Astrocyte of the cerebellum (primary cell): ENCODE results near the gene DEPP1.
A peak's percentile ranks its signal among the peaks of the same experiment; 100 is the strongest.

Experiments
- DNase-seq: peaks from one replicate; pipeline ENCODE4 v3.0.0-alpha.2; 2011; ENCODE audit warnings: low read depth
- H3K4me3 ChIP-seq: 2 replicates; pipeline ENCODE4 v1.5.1; 2011; ENCODE audit warnings: mild to moderate bottlenecking, low read depth, low read length, moderate library complexity
- in situ Hi-C: cut with HindIII; loops from 2 replicates; pipeline ENCODE4 v1.10.0; 2017; ENCODE audit warnings: low sequenced_read_pairs
- TF ChIP-seq, protein P1 (sequence below): IDR thresholded peaks from 2 replicates; pipeline ENCODE4 v1.5.1; 2012; ENCODE audit warnings: low read length, low read depth, moderate library complexity, mild to moderate bottlenecking; ENCODE audit errors: missing control alignments

DEPP1 gene

DNA sequence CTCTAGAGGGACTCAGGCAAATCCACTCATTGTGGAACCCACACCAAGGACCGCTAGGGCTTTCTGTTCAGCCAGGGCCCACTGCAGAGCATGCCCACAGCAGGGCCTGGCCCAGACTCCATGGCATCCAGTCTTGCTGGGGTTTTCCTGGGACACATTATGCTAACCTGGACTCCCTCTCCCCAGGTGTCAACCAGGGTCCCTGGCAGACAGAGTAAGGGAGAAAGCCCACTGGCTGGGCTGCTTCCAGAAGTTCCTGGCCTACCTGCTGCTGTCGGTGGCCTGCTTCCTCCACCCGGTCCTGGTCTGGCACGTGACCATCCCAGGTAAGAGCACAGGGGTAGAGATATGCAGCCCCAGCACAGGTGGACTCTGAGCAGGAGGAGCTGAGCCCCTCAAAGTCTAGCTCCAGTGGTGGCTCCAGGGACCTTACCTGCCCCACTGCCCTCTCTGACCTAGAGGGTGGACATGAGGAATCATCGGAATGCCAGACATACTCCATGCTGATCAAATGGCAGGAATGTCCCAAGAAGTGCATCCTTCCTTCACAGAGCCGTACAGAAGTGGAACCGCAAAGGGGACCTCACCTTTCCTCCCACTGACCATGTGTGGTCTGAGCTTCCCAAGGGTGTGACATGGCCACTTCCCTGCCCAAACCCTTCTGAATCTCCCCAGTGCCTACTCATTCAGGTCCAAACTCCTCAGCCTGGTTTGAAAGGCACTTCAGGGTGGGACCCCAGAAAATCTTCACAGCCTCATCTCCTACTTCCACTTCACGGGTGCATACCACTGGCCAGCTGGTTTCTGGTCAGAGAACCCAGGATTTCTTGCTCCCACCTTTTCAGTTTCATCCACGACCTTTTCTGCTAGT, 44.9 kb downstream of the DEPP1 start:
- TF ChIP-seq, protein P1, sequence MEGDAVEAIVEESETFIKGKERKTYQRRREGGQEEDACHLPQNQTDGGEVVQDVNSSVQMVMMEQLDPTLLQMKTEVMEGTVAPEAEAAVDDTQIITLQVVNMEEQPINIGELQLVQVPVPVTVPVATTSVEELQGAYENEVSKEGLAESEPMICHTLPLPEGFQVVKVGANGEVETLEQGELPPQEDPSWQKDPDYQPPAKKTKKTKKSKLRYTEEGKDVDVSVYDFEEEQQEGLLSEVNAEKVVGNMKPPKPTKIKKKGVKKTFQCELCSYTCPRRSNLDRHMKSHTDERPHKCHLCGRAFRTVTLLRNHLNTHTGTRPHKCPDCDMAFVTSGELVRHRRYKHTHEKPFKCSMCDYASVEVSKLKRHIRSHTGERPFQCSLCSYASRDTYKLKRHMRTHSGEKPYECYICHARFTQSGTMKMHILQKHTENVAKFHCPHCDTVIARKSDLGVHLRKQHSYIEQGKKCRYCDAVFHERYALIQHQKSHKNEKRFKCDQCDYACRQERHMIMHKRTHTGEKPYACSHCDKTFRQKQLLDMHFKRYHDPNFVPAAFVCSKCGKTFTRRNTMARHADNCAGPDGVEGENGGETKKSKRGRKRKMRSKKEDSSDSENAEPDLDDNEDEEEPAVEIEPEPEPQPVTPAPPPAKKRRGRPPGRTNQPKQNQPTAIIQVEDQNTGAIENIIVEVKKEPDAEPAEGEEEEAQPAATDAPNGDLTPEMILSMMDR, result no peak
- no peak overlapping the region for H3K4me3 ChIP-seq
- no peak for DNase-seq
- in situ Hi-C loops, result no loop called here

DNA sequence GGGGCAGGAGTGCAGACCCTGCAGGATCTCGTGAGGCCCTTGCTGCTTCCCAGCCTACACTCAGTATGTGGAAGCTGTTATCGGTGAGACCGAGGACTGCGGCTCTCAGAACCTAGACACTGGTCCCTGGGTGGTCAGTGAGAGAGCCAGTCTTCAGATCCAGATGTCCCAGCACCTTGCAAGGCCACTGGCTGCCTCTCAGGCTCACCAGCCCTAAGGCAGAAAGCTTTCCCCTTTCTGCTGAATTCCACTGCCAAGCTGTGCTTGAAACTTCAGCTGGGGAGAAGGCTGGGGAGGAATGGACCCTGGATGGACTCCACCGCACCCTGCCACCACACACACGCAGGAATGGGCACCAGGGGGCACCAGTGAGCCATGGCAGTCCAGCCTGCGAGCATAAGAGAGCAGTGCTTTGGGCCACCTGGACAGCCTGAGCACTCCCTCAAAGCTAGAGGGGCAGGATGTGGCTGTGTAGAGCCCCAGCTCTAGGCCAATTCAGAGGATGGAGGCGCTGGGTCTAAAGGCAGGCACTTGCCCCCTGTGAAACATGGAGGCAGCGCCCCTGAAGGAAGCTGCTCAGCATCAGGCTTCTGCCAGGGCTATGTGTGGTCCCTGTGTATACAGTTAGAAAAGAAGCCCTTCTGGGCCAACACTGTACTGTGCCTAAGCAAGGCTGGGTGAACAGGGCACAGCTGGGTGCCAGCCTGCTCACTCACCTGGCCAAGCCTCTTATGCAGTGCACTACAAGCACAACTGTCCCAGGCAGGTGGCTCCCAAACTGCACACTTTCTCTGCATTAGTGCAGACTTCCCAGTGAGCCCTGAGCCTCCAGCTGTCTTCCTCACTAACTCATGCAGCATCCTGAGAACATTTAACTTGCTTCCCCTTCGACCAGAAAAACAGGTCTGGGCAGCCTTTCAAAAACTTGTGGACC, 45.8 kb downstream of the DEPP1 start:
- in situ Hi-C loops, result no loop called here
- TF ChIP-seq, protein P1, result peak; percentile 98

DNA sequence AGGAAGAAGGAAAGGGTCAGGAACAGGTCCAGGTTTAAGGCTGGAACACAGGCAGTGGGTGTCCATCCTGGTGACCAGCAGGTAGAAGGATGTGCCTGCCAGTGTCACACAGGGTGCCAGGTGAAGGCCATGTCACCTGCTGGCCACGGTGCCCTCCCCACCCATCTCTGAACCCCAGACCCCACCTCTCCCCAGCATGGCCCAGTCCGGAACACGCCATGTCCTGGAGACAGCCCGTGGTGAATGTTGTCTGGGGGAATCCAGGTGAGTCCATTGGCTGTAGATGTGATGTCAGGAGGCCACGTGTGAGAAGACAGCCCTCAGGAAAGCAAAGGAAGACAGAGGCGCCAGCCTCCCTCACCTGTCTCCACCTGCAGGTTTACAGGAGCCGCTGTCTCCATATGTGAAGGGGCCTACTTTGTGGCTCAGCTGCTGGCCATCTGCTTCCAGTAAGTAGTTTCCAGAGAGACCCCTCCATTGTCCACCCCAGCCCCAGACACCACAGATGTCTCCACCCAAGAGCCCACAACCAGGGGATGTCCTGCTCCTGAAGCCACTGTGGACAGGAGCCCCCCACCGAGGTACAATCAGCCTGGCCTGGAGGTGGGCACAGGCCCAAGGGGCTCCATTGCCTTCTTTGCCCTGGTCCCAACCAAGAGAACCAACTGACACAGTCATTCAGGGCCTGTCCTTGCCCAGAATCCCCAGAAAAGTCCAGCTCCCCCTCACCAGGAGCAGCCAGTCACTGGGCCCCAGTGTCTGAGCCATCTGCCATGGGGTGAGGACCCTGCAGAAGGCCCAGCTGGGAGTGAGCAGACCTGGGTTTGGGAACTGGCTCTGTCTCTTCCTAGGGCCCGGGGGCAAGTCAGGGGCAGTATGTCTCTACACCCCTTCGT, 46.7 kb downstream of the DEPP1 start:
- TF ChIP-seq, protein P1, result no peak
- H3K4me3 ChIP-seq, result no peak overlapping the region
- DNase-seq, result no peak
- in situ Hi-C loops, result no loop called here

More for the DNA sequence above, 45.8 kb downstream of the DEPP1 start:
- H3K4me3 ChIP-seq, result no peak overlapping the region
- peak; percentile 60 for DNase-seq

DNA sequence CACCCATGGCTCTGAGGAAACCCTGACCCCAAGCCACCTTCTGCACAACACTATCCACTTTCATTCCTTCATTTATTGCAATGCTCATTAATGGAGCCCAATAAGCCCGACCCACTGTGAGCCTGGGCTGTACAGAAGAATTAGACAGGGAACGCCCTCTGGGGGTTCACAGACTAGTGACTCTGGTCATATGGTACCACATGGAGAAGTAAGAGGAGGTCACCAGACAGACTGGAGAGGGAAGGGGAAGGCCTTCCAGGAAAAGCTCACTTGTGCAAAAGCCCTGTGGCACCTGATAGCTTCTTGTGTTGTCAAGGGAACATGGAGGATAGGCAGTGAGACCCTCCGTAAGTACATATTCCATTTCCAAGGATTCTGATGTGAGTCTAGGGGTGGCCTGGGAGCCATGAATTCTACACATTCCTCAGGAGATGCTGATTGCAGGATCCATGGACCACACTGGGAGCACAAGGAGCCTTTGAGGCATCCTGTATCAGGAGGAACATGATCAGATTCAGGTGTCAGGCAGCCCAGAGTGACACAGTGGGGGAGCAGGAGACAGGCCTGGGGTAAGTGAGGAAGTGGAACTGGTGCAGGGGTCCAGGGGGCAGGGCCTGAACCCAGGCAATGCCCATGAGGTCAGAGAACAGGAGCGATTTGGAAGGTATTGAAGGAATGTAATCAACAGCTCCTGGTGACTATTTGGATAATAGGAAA, 47.5 kb downstream of the DEPP1 start:
- TF ChIP-seq, protein P1, result no peak
- no peak for DNase-seq
- in situ Hi-C loops, result no loop called here
- no peak overlapping the region for H3K4me3 ChIP-seq

DNA sequence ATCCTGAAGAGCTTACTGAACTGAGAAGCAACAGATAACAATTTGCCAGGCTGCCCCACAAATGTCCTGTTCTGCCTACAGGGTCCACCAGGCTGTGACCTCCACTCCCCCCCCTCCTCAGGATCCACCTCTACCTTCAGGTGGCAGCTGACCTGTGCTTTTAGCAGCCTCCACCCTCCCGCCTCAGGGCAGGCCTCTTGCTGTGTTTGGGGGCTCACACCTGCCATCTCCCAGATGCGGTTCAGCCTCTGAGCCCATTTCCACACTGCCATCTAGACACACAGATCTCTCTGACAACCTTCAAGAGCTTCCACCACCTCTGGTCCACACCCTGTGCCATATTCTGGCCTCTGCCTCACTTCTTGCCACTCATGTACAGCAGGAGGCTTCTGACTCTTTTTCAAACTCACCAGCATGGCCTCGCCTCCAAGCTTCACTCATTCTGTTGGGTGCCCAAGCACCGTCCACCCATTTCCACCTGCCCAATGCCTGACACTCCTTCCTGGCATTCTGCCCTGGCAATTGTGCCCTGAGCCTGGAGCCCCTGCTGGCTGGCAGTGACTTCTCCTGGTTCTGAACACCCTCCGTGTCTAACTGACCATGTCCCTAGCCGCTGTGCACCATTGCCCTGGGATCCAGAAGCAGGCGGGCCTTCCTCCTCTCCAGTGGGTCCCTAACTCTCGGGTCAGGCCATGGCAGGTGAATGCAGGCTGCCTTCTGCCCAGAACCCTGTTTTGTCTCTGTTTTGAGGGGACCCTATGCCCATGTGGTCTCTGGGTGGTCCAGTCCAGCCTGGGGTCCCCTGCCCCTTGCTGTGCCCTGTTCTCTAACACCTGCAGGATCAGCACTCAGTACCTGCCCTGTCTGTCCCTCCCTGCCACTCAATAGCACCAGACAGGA, 49.0 kb downstream of the DEPP1 start:
- H3K4me3 ChIP-seq, result no peak overlapping the region
- TF ChIP-seq, protein P1, result no peak
- no peak for DNase-seq
- in situ Hi-C loops, result no loop called here
